H9 (cell line): ENCODE results near the gene TNFSF10. TPM values are rescaled to one million over a fixed set of nuclear protein-coding genes. Genes with fewer than 3 reads are reported as not detected.

Source experiments
- DNase-seq: peaks from one replicate; pipeline ENCODE4 v3.0.0-alpha.2; 2017
- H2AFZ ChIP-seq: one replicate; pipeline ENCODE4 v1.6.1; 2013; ENCODE audit warnings: mild to moderate bottlenecking, low read length, control low read depth, moderate library complexity
- H2AK5ac ChIP-seq: 2 replicates; pipeline ENCODE4 v1.6.1; 2013; ENCODE audit warnings: low read length, control low read depth, mixed read lengths; ENCODE audit not compliant: insufficient read length
- H2BK120ac ChIP-seq: one replicate; pipeline ENCODE4 v1.6.1; 2013; ENCODE audit warnings: low read depth, mild to moderate bottlenecking, low read length, control low read depth, inconsistent platforms; ENCODE audit not compliant: poor library complexity, severe bottlenecking
- H2BK12ac ChIP-seq: 2 replicates; pipeline ENCODE4 v1.6.1; 2013; ENCODE audit warnings: low read length, control low read depth, mixed read lengths, low read depth; ENCODE audit not compliant: insufficient read length
- H2BK15ac ChIP-seq: 2 replicates; pipeline ENCODE4 v1.6.1; 2013; ENCODE audit warnings: low read depth, low read length, control low read depth
- H2BK20ac ChIP-seq: one replicate; pipeline ENCODE4 v1.6.1; 2013; ENCODE audit warnings: low read depth, mild to moderate bottlenecking, low read length, control low read depth, inconsistent platforms; ENCODE audit not compliant: poor library complexity, severe bottlenecking
- H2BK5ac ChIP-seq: 2 replicates; pipeline ENCODE4 v1.6.1; 2013; ENCODE audit warnings: low read length, control low read depth, mixed read lengths; ENCODE audit not compliant: insufficient read length
- H3K14ac ChIP-seq: 2 replicates; pipeline ENCODE4 v1.6.1; 2013; ENCODE audit warnings: low read length, control low read depth; ENCODE audit not compliant: insufficient read depth
- H3K18ac ChIP-seq: 2 replicates; pipeline ENCODE4 v1.6.1; 2013; ENCODE audit warnings: low read depth, mild to moderate bottlenecking, mixed read lengths, low read length, control low read depth; ENCODE audit not compliant: insufficient read length
- H3K23ac ChIP-seq: 2 replicates; pipeline ENCODE4 v1.6.1; 2013; ENCODE audit warnings: low read length, control low read depth, mixed read lengths, low read depth; ENCODE audit not compliant: insufficient read length
- H3K23me2 ChIP-seq: 2 replicates; pipeline ENCODE4 v1.6.1; 2013; ENCODE audit warnings: low read depth, mild to moderate bottlenecking, mixed read lengths, low read length, control low read depth; ENCODE audit not compliant: insufficient read length, poor library complexity, severe bottlenecking
- H3K27ac ChIP-seq: 2 replicates; pipeline ENCODE4 v1.5.1; 2013; ENCODE audit warnings: low read length, control low read depth, mixed read lengths, low read depth; ENCODE audit not compliant: insufficient read length
- H3K27me3 ChIP-seq: 2 replicates; pipeline ENCODE4 v1.6.1; 2013; ENCODE audit warnings: low read length, control low read depth, inconsistent platforms; ENCODE audit not compliant: insufficient read depth
- H3K4ac ChIP-seq: 2 replicates; pipeline ENCODE4 v1.6.1; 2013; ENCODE audit warnings: low read depth, mild to moderate bottlenecking, control low read depth, inconsistent platforms, low read length, moderate library complexity
- H3K4me1 ChIP-seq: 2 replicates; pipeline ENCODE4 v1.6.1; 2013; ENCODE audit warnings: low read length, control low read depth, inconsistent platforms; ENCODE audit not compliant: insufficient read depth
- H3K4me2 ChIP-seq: 2 replicates; pipeline ENCODE4 v1.6.1; 2013; ENCODE audit warnings: low read length, control low read depth, mixed read lengths; ENCODE audit not compliant: insufficient read length, insufficient read depth
- H3K56ac ChIP-seq: 2 replicates; pipeline ENCODE4 v1.6.1; 2013; ENCODE audit warnings: low read depth, mild to moderate bottlenecking, mixed read lengths, low read length, control low read depth; ENCODE audit not compliant: insufficient read length
- H3K79me1 ChIP-seq: 2 replicates; pipeline ENCODE4 v1.6.1; 2013; ENCODE audit warnings: low read depth, mild to moderate bottlenecking, moderate library complexity, low read length, control low read depth, inconsistent platforms; ENCODE audit not compliant: insufficient read depth, poor library complexity, severe bottlenecking
- H3K79me2 ChIP-seq: 2 replicates; pipeline ENCODE4 v1.6.1; 2013; ENCODE audit warnings: low read length, control low read depth, inconsistent platforms; ENCODE audit not compliant: insufficient read depth
- H3K9ac ChIP-seq: 2 replicates; pipeline ENCODE4 v1.6.1; 2013; ENCODE audit warnings: low read length, control low read depth, mixed read lengths; ENCODE audit not compliant: insufficient read length; ENCODE audit errors: extremely low read depth
- H3K9me3 ChIP-seq: one replicate; pipeline ENCODE4 v1.6.1; 2013; ENCODE audit warnings: low read depth, low read length, inconsistent platforms; ENCODE audit not compliant: control insufficient read depth
- H3T11ph ChIP-seq: one replicate; pipeline ENCODE4 v1.6.1; 2013; ENCODE audit warnings: mild to moderate bottlenecking, low read length, control low read depth, inconsistent platforms
- H4K20me1 ChIP-seq: one replicate; pipeline ENCODE4 v1.6.1; 2013; ENCODE audit not compliant: control insufficient read depth, insufficient read length, insufficient read depth
- H4K5ac ChIP-seq: 2 replicates; pipeline ENCODE4 v1.6.1; 2013; ENCODE audit warnings: low read depth, mild to moderate bottlenecking, mixed read lengths, low read length, control low read depth; ENCODE audit not compliant: insufficient read length
- H4K8ac ChIP-seq: replicated peaks from 2 replicates; pipeline ENCODE4 v1.6.1; 2013; ENCODE audit warnings: low read length, control low read depth, mixed read lengths, low read depth; ENCODE audit not compliant: insufficient read length
- H4K91ac ChIP-seq: 2 replicates; pipeline ENCODE4 v1.6.1; 2013; ENCODE audit warnings: low read depth, mild to moderate bottlenecking, moderate library complexity, mixed read lengths, low read length, control low read depth; ENCODE audit not compliant: insufficient read length
- H3K27ac Mint-ChIP-seq, 3 experiments: 2 replicates in 2 of 3; 3 replicates in 1 of 3; pipeline ENCODE4 v1.8.0; 2020 to 2021; ENCODE audit warnings: mixed read lengths in 3 of 3, mild to moderate bottlenecking in 1 of 3, moderate library complexity in 1 of 3
- H3K27me3 Mint-ChIP-seq: 2 replicates; pipeline ENCODE4 v1.8.0; 2021; ENCODE audit warnings: low read depth, mild to moderate bottlenecking, moderate library complexity, mixed read lengths
- H3K36me3 Mint-ChIP-seq, 3 experiments: 2 replicates in 2 of 3; 3 replicates in 1 of 3; pipeline ENCODE4 v1.8.0; 2020 to 2021; ENCODE audit warnings: low read depth in 3 of 3, mixed read lengths in 3 of 3; ENCODE audit not compliant: insufficient read depth in 1 of 3
- H3K4me1 Mint-ChIP-seq, 2 experiments: 2 replicates each; pipeline ENCODE4 v1.8.0; 2020; ENCODE audit warnings: mixed read lengths in 2 of 2
- H3K4me3 Mint-ChIP-seq, 2 experiments: 2 replicates in 1 of 2; 3 replicates in 1 of 2; pipeline ENCODE4 v1.8.0; 2020 to 2021; ENCODE audit warnings: mild to moderate bottlenecking in 2 of 2, mixed read lengths in 2 of 2, moderate library complexity in 1 of 2
- H3K9me3 Mint-ChIP-seq, 2 experiments: 2 replicates in 1 of 2; 3 replicates in 1 of 2; pipeline ENCODE4 v1.8.0; 2020; ENCODE audit warnings: mild to moderate bottlenecking in 2 of 2, mixed read lengths in 2 of 2, moderate library complexity in 1 of 2
- CTCF ChIP-seq: fragments of 200-600 bp; sonication (generic); conservative IDR thresholded peaks from 3 replicates; pipeline ENCODE4 v1.8.0; 2021; ENCODE audit warnings: antibody characterized with exemption, mild to moderate bottlenecking
- WGBS: extraction: QIAGEN DNeasy Blood & Tissue Kit; methylation state at CpG from one replicate; pipeline ENCODE4 v1.1.7; 2013; ENCODE audit warnings: missing lambda C conversion rate, low lambda C conversion rate, mixed read lengths; ENCODE audit not compliant: insufficient read length; ENCODE audit errors: extremely low coverage; 5-methylcytosine and 5-hydroxymethylcytosine counted together
- total RNA-seq: library from RNA; stranded (reverse); gene quantifications from 2 replicates; pipeline ENCODE4 v1.2.1, GENCODE V29; 2021

The TNFSF10 gene
- total RNA-seq, 1 experiment from 2014 or later: not detected

DNA sequence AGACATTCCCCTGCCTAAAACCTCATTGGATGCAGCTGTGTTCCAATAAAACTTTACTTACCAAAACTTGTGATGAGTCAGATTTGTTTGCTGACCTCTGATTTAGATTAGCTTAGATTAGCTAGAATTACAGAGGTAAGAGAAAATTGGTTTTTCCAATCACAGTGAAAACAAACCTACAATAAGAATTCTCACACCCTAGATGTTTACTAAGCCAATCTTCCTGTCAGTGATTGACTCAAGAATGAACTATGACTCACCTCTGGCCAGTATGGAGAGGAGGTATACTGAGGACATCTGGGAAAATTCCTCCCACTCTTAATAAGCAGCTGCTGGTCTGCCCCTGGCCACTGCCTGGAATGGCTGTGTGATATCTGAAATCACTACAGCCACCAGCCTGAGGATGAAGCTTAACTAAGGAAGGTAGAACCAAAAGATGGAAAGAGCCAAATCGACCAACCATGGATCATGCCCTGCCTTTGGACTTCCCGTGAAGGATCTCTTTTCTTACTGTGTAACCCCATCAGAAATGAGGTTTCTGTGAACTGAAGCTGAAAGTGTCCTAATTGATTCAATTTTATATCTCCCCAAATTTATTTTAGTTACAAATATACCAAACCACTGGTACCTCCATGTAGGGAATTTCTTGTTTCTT is 55.9 kb downstream of the TNFSF10 start:
- WGBS: no CpG with 5 or more reads among the region's 2 CpGs
- Mint-ChIP-seq H3K4me1 (0 out of 4 replicates have a peak, but pooled peaks cover 0 to 2% of the 10 kb centered on the region in 2 experiments), H3K9me3 (peaks cover 7 to 9% of the 10 kb centered on the region in 2 experiments; a peak in 3 of 5 replicates), H3K36me3 (peaks cover 0 to 6% (median 2%) of the 10 kb centered on the region in 3 experiments; a peak in 1 of 7 replicates), H3K27ac (no peak overlapping the region; a peak in 1 of 7 replicates), H3K27me3 (no peaks in the 10 kb centered on the region), H3K4me3 (no peak overlapping the region)
- H3K23ac ChIP-seq: no peak overlapping the region
- H3K9me3 ChIP-seq: no peaks in the 10 kb centered on the region
- H2AK5ac ChIP-seq: no peak overlapping the region
- H3K4ac ChIP-seq: no peak overlapping the region
- no peak overlapping the region for H3K18ac ChIP-seq
- no peak overlapping the region for H2BK12ac ChIP-seq
- no peak overlapping the region for H3K56ac ChIP-seq
- H3K27ac ChIP-seq: no peak overlapping the region
- H3K4me1 ChIP-seq: no peaks in the 10 kb centered on the region
- no peak for DNase-seq
- H4K5ac ChIP-seq: no peak overlapping the region
- H3K79me1 ChIP-seq: no peaks in the 10 kb centered on the region
- H3K27me3 ChIP-seq: no peaks in the 10 kb centered on the region
- H3K23me2 ChIP-seq: no peaks in the 10 kb centered on the region
- no peaks in the 10 kb centered on the region for H4K20me1 ChIP-seq
- no peak for TF ChIP-seq CTCF
- H2BK5ac ChIP-seq: no peak overlapping the region
- no peaks in the 10 kb centered on the region for H3K79me2 ChIP-seq
- no peak overlapping the region for H3T11ph ChIP-seq
- no peak overlapping the region for H3K14ac ChIP-seq
- H4K91ac ChIP-seq: no peak overlapping the region
- H2BK15ac ChIP-seq: no peak overlapping the region
- no peak overlapping the region for H4K8ac ChIP-seq
- H3K9ac ChIP-seq: no peak overlapping the region
- no peak overlapping the region for H2BK120ac ChIP-seq
- H2AFZ ChIP-seq: no peak overlapping the region
- H3K4me2 ChIP-seq: no peak overlapping the region
- H2BK20ac ChIP-seq: no peak overlapping the region
